Bronchial epithelial cell (primary cell): ENCODE measurements around the gene ZBTB34. TPM values are rescaled to one million over a fixed set of nuclear protein-coding genes. Genes with fewer than 3 reads are reported as not detected.

ENCODE experiments used
- DNase-seq: peaks from one replicate; pipeline ENCODE4 v3.0.0-alpha.2; 2010; ENCODE audit warnings: low read depth
- FAIRE-seq: peaks from 2 replicates; lab custom pipeline; 2011; peaks lifted over from hg19 to GRCh38; lab: Jason Lieb, UNC
- H3K27me3 ChIP-seq: 2 replicates; pipeline ENCODE4 v1.5.1; 2011; ENCODE audit warnings: low read length; ENCODE audit not compliant: control insufficient read depth, insufficient read depth
- H3K36me3 ChIP-seq: 2 replicates; pipeline ENCODE4 v1.5.1; 2011; ENCODE audit warnings: low read length; ENCODE audit not compliant: control insufficient read depth, insufficient read depth
- H3K4me3 ChIP-seq: 2 replicates; pipeline ENCODE4 v1.5.1; 2011; ENCODE audit warnings: mild to moderate bottlenecking, low read depth, low read length, control low read depth
- total RNA-seq: library from RNA; depleted of rRNA; stranded (reverse); fragments of >200 nt; gene quantifications from 2 replicates; pipeline ENCODE4 v1.2.1, GENCODE V29; 2014
- TF ChIP-seq, protein P1 (sequence below): IDR thresholded peaks from 2 replicates; pipeline ENCODE4 v1.5.1; 2011; ENCODE audit warnings: mild to moderate bottlenecking, moderate library complexity, low read length, control low read depth, inconsistent platforms; ENCODE audit not compliant: insufficient read depth, severe bottlenecking

ZBTB34 gene
- total RNA-seq, 1 donor from 2014 or later: 6.6 TPM

DNA sequence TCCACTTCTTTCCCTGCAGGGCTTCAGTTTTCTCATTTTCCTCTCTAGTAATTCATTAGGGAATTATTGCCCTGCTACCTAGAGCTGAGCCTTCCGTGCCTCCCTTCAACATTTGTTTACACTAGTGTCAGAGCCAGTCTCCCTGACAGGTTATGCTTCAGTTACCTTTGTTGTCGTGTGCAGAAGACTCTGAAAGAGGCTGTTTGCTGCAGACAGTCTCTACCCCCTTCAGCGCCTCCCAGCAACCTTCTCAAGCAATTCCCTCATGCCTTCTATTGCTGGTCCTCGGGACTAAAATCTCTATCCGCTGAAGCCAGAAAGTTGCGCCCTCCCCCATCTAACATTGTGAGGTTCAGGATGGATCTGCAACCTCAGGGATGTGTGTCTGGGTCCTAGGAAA, 67.0 kb downstream of the ZBTB34 start:
- TF ChIP-seq, protein P1, sequence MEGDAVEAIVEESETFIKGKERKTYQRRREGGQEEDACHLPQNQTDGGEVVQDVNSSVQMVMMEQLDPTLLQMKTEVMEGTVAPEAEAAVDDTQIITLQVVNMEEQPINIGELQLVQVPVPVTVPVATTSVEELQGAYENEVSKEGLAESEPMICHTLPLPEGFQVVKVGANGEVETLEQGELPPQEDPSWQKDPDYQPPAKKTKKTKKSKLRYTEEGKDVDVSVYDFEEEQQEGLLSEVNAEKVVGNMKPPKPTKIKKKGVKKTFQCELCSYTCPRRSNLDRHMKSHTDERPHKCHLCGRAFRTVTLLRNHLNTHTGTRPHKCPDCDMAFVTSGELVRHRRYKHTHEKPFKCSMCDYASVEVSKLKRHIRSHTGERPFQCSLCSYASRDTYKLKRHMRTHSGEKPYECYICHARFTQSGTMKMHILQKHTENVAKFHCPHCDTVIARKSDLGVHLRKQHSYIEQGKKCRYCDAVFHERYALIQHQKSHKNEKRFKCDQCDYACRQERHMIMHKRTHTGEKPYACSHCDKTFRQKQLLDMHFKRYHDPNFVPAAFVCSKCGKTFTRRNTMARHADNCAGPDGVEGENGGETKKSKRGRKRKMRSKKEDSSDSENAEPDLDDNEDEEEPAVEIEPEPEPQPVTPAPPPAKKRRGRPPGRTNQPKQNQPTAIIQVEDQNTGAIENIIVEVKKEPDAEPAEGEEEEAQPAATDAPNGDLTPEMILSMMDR: no peak
- no peak for FAIRE-seq
- Histone ChIP-seq H3K27me3 (no peaks in the 10 kb centered on the region), H3K36me3 (no peaks in the 10 kb centered on the region), H3K4me3 (no peak overlapping the region)
- DNase-seq: no peak

DNA sequence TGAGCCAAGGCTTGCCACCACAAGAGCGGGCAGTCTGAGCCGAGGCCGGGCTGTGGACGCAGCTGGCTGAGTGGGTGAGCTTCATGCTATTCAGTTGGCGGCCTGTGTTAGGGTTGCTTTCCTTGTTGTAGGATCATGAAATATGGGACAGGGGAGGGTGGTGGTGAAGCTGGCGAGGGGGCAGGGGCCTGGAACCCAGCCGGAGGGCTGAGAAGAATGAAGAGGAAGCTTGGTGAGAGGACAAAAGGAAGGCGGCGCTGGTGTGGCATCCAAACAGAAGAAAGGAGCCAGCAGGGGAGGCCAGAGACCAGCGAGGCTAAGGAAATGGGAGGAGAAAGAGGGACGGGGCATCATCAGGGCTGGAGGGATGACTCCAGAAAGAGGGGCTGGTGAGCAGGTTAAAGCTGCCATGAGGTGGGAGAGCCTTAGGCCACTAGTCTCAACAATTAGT, 72.5 kb downstream of the ZBTB34 start:
- DNase-seq (no peak), FAIRE-seq (no peak)
- H3K27me3 ChIP-seq: no peaks in the 10 kb centered on the region
- H3K4me3 ChIP-seq: no peak overlapping the region
- no peaks in the 10 kb centered on the region for H3K36me3 ChIP-seq
- TF ChIP-seq, protein P1: no peak

DNA sequence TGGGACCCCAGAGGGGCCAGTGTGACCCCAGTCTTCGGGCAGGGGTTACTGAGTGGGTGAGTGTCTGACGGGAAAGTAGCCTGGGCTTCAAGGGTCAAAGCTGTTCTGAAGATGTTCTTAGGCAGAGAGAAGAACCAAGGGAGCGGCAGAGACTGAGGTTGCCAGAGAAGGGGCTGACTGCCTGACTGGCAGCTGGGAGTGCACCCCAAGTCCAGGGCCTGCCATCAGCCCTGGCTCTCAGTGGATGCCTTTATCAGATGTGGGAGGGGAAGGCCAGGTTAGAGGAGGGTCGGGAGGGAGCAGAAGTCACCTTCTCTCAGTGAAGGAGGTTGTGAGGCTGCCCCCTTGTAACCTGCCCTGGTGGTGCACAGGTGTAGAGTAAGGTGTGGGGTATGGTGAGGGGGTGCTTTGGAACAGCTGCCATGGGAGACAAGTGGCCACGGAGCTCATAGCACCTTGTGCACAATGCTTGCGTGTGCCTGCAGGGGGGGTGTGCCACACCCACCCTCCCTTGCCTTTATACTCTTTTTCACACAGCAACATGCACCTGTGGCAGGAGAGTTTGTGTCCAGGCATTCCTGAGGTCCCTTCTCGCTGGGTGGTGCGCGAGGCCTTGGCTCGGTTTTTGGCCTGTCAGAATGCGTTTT, 73.0 kb downstream of the ZBTB34 start:
- TF ChIP-seq, protein P1: no peak
- no peak for DNase-seq
- no peaks in the 10 kb centered on the region for H3K36me3 ChIP-seq
- no peak for FAIRE-seq
- no peaks in the 10 kb centered on the region for H3K27me3 ChIP-seq
- H3K4me3 ChIP-seq: no peak overlapping the region

DNA sequence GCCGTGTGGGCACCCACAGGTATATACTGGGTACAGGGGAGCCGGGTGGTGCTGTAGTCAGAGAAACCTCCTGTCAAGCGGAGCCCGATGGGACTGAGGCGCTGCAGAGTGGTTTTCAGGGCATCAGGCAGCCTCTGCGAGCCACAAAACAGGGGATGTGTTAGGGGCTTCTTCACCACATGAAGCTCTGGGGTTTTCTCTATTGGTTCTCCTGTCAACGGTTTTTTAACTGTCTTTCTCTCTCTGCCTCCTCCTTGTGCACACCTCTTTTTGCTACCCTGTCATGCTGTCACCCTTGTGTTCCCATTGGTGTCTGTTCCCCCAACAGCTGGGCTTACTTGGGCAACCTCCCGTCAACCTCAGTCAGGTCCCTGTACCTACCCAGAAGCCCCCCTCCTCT, 74.0 kb downstream of the ZBTB34 start:
- H3K4me3 ChIP-seq: no peak overlapping the region
- FAIRE-seq (no peak), DNase-seq (no peak)
- H3K36me3 ChIP-seq: no peaks in the 10 kb centered on the region
- TF ChIP-seq, protein P1: no peak
- no peaks in the 10 kb centered on the region for H3K27me3 ChIP-seq

Other genes with a start within 250 kb of the ZBTB34 start
- under 0.01 TPM in 1 of 2 replicates, not detected in the other for gene LMX1B, start 246.7 kb upstream of the ZBTB34 start, total RNA-seq
- gene ZBTB43, start 55.6 kb upstream of the ZBTB34 start, total RNA-seq: 12.8 and 21.9 TPM in 2 replicates
- 3.2 and 8.4 TPM in 2 replicates for gene RALGPS1, start 54.1 kb downstream of the ZBTB34 start, total RNA-seq